NCI-H1092 treated with DMSO at 0.1 percent for 48 hours (cell line): ENCODE data around the gene RGL4.

ENCODE experiments used
- DNase-seq: peaks from one replicate; lab custom pipeline; 2025; lab: John Stamatoyannopoulos, UW

The RGL4 gene

DNA sequence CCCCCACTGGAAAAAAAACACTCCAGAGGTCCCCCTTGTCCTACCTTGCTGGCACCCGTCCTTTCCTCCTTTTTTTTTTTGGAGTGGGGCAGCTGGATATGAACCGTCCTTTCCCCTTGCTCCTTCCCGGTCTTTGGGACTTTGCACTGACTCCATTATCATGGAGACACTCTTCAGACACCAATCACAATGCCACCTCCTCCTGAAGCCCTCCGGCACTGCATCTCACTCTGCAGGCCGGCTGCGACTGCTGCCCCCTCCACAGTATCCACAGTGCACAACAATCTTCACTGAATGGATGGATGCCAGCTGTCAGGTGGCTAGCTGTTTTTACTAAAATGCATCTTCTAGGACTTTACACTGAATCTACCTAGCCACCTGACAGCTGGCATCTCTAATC, 12.7 kb upstream of the RGL4 start:
- DNase-seq, result no peak

DNA sequence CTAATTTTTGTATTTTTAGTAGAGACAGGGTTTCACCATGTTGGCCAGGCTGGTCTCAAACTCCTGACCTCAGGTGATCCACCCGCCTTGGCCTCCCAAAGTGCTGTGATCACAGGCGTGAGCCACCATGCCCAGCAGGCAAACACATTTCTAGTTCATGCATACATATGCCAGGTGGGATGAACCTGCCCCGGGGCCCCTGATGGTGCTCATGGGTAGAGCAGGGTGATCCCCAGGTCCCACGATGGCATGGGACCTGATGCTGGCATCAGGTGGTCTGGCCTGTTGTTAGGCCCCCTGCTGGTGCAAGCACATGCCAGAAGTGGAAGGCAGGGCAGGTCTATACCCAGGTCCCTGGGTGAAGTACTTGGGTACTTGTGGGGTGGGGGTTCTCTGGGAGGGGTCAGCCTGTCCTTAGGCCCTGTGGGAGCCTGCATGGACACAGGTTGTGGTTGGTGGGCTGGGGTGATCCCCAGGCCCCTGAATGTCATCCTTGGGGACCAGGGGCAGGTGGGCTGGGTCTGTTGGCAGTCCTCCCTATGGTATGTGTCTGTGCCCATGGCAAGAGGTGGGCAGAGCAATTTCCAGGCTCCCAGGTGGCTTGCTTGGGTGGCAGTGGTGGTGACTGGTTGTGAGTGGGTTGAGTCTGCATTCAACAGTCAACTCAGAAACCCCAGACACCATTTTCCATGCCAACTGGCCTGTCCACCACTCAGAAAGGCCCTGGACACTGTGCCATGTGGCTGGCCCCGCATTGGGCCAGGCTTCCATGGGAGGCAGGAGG, 9.6 kb upstream of the RGL4 start:
- DNase-seq, result no peak

DNA sequence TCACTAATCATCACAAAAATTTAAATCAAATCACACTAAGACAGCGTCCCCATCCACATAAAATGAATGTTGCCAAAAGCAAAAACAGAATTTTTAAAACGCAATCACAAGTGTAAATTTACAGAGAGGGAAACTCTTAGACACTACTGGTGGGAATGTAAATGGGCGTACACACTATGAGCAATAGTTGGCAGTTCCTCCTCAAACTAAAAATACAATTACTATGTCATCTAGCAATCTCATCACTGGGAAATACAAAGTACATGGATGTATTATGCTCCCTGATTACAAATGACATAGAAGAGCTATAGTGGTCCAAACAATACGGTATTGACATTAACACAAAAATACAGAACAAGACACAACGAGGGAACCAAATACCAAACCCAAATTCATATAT, 8.7 kb upstream of the RGL4 start:
- DNase-seq, result no peak

DNA sequence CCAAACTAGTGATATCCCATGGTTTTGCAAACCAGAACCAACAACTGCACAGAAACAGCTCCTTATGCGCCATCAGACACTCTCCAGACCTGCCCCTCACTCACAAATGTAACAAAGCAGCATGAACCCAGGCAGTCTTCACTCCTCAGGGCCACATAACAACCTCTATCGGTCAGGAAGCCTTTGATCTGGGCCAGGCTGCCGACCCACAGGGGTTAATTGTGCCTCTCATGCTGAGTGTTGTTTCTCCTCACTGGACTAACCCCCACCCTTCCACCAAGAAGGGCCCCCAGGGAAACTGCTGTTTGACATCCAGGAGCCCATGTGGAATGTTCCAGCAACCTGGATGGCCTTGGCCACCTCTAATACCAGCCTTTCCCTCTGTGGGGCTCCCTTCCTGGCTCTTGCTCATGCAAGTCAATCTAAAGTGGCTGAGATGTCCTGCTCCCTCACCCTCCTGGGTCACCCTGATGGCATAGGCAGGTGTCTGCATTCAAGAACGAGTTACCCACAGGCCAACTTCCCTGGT, 7.9 kb upstream of the RGL4 start:
- DNase-seq, result no peak

DNA sequence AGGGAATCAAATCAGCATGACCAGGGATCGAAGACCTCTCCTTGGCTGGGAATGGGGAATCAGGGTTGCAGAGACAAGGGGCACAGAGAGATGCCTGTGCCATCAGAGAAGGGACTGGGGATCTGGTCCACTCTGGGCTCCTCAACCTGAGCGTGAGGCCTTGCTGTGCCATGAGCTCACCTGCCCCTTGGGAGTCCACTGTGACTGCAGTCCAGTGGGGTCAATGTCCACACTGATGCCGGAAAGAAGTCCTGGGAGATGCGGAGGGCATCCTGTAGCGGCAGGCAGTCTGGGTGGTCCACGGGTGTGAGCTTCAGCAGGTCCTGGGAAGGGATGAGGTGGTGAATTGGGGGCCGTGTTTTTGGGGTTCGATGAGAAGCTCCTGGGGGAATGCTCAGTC, 7.3 kb upstream of the RGL4 start:
- no peak for DNase-seq

DNA sequence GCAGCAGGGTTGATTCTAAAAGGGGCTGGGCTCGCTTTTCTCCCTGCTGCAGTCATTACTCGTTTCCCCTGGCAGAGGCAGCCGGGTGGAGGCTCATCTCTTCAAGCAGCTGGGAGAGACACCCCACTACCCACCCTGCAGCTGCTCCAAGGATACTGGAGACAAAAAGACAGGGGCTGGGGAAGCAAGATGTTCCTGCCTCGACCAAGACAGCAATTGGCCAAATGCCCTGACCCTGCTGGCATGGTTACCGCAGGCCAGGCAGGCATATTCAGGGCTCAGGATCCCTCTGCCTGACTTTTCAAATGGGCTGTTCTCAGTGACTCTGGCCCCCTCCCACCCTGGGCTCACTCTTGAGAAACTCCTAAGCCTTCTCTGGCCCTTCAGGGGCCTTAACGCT, 6.8 kb upstream of the RGL4 start:
- no peak for DNase-seq

DNA sequence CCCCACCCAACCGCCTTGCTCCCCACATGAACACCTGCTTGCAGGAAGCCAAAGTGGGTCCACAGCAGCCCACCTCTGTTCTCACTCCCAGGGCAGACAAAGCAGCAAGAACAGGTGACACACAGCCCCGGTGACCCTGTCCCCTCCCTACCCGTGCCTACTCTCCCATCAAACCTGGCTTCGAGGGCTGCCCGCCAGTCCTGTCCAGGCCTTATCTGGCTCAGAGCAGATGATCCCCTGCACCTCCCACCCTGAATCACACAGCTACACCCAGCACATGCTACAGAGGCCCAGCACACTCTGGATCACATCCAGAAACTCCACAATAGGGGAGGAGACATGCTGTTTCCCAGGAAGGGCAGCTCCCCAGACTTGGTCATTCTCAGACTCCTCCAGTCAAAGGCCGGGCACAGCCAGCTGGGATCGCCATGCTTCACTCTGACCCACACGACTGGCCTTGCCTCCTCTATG, 6.2 kb upstream of the RGL4 start:
- DNase-seq, result no peak

DNA sequence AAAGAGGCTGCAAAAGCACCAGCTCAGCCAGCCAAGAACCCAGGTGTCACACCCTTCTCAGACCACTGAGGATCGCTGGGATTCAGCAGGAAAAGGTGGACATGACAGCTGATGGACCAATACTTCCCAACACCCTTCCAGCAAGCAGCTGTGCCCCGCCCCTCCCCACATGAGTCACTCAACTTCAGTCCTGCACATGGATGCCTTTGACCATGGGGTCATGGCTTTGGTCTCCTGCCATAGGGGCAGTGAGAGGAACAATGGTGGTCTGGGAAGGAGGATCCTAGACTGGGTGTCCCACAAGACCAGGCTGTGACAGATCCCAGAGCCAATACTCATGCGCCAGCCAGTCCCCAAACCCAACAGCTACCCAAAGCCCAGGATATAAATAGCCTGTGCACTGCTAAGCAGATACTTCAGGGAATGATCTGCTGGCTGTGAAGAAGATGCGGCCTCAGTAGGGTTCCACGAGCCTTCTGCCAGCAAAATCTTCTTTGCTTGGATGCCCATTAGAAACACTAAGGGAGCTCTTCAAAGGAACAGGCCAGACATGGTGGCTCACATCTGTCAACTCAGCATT, 5.5 kb upstream of the RGL4 start:
- no peak for DNase-seq

DNA sequence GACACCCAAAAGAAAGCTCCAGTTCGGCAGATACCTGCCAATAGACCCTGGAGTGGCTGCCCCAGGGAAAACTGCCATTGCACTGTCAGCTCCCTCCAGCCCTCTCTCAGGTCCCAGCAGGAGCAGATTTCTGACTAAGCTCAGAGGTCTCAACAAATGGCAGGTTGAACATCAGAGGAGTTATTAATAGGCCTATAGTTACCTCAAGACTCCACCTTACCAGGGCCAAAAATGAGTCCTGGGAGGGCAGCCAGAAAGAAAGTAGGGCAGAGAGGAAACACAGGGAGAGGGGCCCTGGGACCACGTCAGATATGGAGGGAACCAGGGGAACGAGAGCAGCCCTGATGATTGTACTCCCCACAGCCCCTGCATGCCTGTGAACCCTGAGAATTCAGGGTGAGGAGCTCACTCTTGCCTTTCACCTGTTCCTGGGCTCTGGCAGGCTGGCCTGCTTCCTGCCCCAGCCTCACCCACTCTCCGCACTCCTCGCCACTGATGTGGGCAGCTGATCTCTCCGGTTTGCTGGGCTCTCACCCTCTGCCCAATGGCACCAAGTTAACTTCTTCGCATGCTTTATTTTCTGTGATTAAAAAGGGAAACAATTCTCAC, 4.3 kb upstream of the RGL4 start:
- no peak for DNase-seq

DNA sequence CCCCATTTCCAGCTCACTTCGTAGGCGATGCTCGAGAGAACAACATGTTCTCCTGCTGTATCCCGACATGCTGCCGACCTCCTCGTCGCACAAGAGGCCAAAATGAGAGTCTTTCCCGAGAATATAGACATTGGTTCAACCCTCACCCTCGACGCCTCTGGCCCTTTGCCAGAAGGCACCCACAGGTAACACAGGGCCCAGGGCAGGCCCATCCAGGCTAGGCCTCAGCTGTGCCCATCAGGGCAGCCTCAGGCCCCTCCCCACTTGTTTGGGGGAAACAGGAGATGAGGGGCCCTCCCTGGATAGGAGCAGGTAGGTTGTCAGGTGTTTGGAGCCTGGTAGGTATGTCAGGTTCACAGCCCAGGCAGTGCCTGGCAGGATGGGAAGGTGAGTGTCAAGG, 2.7 kb upstream of the RGL4 start:
- no peak for DNase-seq

DNA sequence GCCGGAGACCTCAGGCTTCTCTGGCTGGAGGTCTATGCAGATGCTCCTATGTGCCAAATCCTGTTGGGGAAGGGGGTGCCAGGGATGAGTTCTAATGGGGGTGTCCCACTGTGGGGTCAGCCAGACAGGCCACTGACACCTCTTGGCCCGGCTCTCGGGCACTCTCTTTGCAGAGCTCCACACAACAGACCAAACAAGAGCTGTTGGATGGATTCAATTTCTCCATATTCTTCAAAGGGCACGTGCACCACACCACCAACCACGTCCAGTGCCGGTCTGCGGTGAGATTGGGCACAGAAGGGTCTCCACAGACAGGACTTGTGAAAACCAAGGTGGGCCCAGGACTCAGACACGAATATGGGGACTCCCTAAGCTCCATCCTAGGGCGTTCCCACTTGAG, 2.2 kb upstream of the RGL4 start:
- DNase-seq, result no peak

DNA sequence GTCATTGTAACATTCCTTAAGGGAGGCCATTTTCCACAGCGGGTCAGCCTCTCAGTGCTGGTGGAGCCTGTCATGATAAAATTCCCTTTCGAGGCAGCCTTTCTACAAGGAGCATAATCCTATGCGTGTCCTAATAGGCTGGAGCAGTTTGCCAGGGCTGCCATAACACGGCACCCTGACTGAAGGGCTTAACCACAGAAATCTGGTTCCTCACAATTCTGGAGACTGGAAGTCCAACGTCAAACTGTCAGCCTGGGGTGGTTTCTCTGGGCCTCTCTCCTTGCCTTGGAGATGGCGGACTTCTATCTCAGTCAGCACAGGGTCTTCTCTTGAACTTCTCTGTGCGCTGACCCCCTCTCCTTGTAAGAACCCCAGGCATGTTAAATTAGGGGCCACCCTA, 1.4 kb upstream of the RGL4 start:
- no peak for DNase-seq

DNA sequence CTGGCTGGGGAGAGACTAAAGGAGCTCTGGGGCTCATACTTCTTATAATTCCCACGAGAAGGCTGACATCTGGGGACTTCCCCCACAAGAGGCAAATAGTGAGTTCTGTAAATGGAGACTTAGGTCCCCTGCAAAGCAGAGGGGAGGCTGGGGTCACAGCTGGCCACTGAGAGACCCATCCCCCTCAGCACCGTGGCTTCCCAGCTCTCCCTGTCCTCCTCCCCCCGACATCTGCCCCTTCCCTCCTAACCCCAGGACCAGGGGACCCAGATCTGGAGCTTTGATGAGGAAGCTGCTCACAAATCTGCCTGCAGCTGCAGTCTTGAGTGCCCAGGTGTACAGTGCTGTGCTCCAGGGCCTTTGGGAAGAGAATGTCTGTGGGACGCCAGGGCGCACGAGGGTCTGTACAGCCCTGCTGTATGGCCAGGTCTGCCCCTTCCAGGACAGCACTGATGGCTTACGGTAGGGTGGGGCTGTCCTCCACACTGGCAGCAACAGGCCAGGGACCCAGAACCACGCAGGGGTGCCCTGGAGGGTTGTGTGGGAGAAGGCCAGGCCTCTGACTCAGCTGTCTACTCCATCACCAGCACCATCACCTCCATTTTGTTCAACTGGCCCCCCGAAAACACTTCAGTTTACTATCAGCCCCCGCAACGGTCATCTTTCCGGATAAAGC, 1.1 kb downstream of the RGL4 start:
- DNase-seq, result no peak

DNA sequence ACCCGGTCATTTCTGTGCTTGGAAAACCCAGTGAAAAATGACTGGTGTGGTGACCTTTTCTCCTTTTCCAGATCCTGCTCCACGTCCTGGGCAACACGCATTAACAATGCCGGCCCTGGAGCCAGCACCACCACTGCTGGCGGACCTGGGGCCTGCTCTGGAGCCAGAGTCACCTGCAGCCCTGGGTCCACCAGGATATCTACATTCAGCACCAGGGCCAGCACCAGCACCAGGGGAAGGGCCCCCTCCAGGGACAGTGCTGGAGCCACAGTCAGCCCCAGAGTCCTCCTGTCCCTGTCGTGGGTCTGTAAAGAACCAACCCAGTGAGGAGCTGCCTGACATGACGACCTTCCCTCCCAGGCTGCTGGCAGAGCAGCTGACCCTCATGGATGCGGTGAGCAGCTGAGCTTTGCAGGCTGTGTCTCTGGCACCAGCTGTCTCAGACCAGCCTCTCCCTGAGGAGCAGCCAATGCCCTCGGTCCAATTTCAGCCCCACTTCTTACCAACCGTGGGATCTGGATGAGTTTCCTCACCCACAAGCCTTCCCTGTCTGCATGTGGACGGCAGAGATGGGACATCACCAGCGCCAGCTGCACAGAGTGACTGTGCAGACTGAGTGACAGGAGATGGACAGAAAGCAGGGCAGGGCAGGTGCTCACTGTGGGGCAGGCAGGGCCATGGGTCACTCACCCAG, 1.9 kb downstream of the RGL4 start:
- no peak for DNase-seq

DNA sequence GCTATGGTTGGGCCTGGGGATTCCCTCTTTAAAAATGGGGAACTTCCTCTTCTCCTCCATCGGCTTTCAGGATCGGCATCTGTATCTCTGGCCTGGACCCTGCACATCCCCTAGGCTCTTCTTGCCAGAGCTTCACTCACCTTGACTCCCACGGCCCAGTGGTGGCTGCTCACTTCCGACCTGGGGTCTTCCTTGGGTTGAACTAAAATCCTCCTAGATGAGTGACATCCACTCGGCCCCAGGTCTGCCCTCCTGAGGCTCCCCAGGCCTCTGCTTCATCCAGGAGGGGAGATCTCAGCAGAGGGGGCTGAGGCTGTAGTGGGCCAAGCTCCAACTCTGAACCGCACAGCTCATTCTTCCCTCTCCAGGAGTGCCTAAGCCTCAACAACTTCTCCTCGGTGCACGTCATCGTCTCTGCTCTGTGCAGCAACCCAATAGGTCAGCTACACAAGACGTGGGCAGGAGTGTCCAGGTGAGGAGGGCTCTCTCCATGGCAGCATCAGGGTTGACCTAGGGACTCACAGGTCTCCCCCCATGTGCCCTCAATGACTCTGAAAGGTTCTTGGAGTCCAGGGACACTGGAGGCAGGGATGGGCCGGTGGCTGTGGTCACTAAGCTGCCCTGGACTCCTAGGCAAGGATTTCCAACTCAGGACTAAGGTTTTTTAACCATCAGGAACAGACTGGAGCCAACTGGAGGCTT, 3.3 kb downstream of the RGL4 start:
- DNase-seq, result no peak

DNA sequence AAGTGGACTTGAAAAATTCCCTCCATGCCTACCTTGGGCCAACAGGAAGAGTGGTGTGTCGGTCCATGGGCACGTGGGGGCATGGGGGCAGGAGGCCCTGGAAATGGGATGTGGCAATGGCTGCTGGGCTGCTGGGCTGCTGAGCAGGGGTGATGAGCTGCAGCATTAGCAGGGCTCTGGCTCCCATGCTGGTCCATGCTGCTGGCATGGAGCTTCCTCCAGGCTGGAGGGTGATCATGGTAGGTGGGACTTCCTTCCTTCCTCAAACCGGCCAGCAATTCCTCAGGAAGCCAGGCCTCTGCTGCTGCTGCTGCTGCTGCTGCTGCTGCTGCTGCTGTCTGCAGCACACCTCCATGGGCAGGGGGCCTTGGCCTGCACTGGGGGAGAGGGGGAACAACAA, 4.3 kb downstream of the RGL4 start:
- no peak for DNase-seq

DNA sequence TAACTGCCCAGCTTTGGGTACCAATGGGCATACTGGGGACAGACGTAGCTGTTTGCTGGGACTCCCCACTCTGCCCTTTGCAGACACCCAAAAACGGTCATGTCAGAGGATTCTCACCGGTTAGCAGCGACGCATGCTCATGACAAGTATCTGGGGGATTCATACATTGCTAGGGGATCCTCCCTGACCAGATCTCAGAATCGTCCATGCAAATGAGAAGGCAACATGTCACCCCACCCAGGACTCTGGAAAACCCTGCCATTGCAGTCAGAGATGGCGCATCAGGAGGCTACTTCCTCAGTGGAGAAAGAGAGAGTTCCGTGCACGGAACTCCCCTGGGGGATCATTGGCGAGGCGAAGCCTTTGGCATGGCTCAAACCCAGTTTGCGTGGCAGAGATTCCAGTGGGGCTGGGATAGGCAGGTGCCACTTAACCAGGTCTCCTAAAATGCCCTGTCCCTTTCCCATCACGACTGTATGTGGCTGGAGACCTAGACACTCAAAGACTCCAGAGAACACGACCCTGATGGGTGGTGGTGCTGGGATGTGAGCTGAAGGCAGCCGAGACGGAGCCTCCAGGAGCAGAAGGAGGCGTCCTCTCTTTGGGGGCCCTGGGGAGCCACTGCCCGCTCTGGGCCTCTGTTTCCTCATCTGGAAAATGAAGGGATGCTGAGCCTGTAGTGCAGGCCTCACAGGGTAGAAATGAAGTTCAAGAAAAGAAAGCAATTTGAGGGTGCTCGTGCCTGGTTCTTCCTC, 4.9 kb downstream of the RGL4 start:
- DNase-seq, result no peak

DNA sequence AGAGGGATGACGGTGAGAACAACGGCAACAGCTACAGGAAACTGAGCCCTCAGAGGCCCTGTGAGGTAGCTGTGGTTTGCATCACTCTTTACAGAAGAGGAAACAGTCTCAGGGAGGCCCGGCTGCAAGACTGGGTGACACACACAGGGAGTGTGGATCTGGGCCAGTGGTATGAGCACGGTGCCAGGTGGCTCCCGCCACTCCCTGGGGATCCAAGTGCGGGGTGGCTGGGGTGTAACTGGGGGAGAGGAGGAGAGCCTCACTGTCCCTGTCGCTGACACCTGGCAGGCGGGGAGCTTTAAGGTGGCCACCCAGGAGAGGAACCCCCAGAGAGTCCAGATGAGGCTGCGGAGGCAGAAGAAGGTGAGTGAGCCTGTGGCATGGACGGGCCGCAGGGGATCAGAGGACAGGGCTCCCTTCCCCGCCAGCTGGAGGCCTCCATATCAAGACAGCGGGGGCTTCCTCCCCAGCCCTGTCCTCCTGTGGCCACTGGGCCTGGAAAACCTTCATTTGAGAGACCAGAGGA, 5.6 kb downstream of the RGL4 start:
- no peak for DNase-seq

DNA sequence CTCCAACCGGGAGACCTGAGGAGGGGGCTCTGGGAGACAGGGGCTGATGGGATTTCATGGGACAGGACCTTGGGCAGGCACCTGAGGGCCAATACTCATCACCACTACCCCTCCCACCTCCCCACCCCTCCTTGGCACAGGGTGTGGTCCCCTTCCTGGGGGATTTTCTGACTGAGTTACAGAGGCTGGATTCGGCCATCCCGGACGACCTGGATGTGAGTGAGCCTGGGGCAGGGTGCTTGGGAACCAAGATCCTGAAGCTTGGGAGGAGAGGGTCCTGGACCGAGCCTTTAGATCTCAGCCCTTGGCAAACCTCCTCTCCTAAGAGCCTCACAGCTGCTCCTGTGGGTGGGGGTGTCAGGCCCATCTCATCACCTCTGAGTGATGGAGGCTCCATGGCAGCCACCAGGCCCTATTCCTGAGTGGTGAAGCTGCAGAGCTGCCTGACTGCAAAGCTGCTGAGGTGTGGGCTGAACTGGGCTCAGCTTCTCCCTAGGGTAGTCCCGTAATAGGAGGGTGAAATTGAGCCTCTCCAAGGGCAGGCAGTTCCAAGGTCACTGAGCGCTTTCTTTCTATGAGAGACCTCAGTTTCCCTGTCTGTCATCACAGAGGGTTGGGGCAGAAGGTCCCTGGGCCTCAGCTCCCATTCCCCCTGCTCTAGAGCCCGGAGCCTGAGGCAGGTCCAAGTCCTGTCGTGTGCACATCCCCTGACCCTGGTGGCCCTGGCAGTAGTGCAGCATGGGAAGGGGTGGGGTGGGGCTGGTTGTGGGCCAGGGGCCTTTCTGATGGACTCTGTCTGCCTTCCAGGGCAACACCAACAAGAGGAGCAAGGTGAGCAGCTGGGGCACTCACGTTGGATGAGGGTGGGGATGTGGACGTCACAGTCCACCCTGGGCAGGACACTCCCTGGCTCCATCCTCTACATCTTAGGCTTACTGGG, 6.5 kb downstream of the RGL4 start:
- DNase-seq, result no peak
